Liver (tissue), 3 donors: ENCODE results near the gene SNX32.

ENCODE experiments used
- ATF3 ChIP-seq: IDR thresholded peaks from 2 replicates; pipeline ENCODE4 v1.6.1; 2016; ENCODE audit warnings: antibody characterized with exemption
- CTCF ChIP-seq: fragments of 150-350 bp; IDR thresholded peaks from 2 replicates; pipeline ENCODE4 v1.5.1; 2017; ENCODE audit warnings: improper control_type of control experiment, low read depth, low read length; ENCODE audit not compliant: missing input control
- EGR1 ChIP-seq, 2 donors: IDR thresholded peaks; 2 replicates each; pipeline ENCODE4 v1.6.1; 2016 to 2018; ENCODE audit warnings: antibody characterized with exemption in 2 of 2, low read depth in 2 of 2
- FOXA1 ChIP-seq: IDR thresholded peaks from 2 replicates; pipeline ENCODE4 v1.6.1; 2016; ENCODE audit warnings: antibody characterized with exemption
- HNF4A ChIP-seq, 2 donors: conservative IDR thresholded peaks; 2 replicates each; pipeline ENCODE4 v1.6.1; 2016; ENCODE audit warnings: antibody characterized with exemption in 2 of 2, mild to moderate bottlenecking in 2 of 2
- HNF4G ChIP-seq: IDR thresholded peaks from 2 replicates; pipeline ENCODE4 v1.6.1; 2016; ENCODE audit warnings: antibody characterized with exemption
- JUND ChIP-seq, 2 donors: IDR thresholded peaks; 2 replicates each; pipeline ENCODE4 v1.6.1; 2016; ENCODE audit warnings: antibody characterized with exemption in 2 of 2
- MAX ChIP-seq: IDR thresholded peaks from 2 replicates; pipeline ENCODE4 v1.6.1; 2016; ENCODE audit warnings: antibody characterized with exemption
- RAD21 ChIP-seq, 2 donors: IDR thresholded peaks; 2 replicates each; pipeline ENCODE4 v1.6.1; 2016; ENCODE audit warnings: antibody characterized with exemption in 2 of 2, mild to moderate bottlenecking in 2 of 2
- REST ChIP-seq: IDR thresholded peaks from 2 replicates; pipeline ENCODE4 v1.6.1; 2016; ENCODE audit warnings: antibody characterized with exemption, mild to moderate bottlenecking
- RXRA ChIP-seq, 2 donors: IDR thresholded peaks; 2 replicates each; pipeline ENCODE4 v1.6.1; 2017 to 2018; ENCODE audit warnings: antibody characterized with exemption in 2 of 2, mild to moderate bottlenecking in 1 of 2
- TAF1 ChIP-seq: conservative IDR thresholded peaks from 2 replicates; pipeline ENCODE4 v1.6.1; 2016; ENCODE audit warnings: antibody characterized with exemption, mild to moderate bottlenecking
- YY1 ChIP-seq: IDR thresholded peaks from 2 replicates; pipeline ENCODE4 v1.6.1; 2016; ENCODE audit warnings: antibody characterized with exemption, mild to moderate bottlenecking
- donor health status: healthy.
- donor health status: healthy.

GRCh38 chr11:65801153-65801987 is 32.4 kb upstream of the SNX32 start:
- TF ChIP-seq CTCF (no peak), TAF1 (no peak), REST (no peak), MAX (no peak), ATF3 (no peak), YY1 (no peak), RAD21 (IDR thresholded peaks at IDR 0.05) (no peak), EGR1 (IDR thresholded peaks at IDR 0.05; ENCODE audit: low read depth in 2 of 2) (no peak), FOXA1 (no peak), HNF4A (conservative IDR thresholded peaks at IDR 0.05) (no peak), RXRA (IDR thresholded peaks at IDR 0.05) (no peak), JUND (IDR thresholded peaks at IDR 0.05) (no peak), HNF4G (no peak)
